GM21619 (cell line): ENCODE data around the gene PPFIA2.

ENCODE experiments used
- ATAC-seq: cut with Tn5 transposase; IDR thresholded peaks from one replicate; pipeline ENCODE4 v1.9.1; 2021; ENCODE audit not compliant: unreplicated experiment

The PPFIA2 gene

DNA sequence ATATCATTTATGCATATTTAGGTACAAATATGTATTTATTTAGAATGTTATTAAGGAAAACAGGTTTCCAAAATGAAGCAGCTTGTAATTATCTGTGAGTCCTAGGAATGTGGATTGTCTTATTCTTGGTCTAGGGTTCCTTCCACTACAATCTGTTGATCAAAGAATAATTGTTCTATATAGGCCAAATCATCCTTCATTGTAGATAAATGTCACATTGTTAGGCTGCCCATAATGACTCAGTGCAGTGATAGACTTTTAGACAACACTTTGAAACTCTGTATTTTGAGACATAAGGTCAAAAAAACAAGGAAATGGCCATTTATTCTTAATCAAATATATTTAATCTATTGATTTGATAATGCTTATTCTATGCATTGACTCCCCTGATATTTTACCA lies 398.2 kb downstream of the PPFIA2 start:
- ATAC-seq: no peak

- ATAC-seq: no peak
Observed at GRCh38 chr12:81359736-81360135, 399.4 kb downstream of the PPFIA2 start.

GRCh38 chr12:81354327-81354932 lies 404.7 kb downstream of the PPFIA2 start:
- ATAC-seq: no peak

DNA sequence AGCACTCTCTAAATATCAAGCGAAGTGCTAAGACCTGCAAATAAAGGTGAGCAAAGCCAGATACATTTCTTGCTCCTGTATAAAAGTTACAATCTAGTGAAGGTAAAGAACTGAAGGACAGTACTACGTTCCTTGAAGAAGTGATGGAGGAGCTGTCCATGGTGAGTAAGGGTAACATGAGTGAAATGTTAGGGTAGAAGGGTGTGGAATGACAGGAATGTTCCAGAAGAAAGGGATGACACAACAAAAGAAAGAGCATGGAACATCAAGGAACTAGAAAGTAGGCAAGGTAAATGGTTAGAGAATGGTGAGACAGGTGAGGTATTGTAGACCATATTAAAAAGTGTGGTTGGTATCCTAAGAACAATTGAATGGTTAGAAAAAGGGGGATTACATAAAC lies 408.8 kb downstream of the PPFIA2 start:
- ATAC-seq: no peak

DNA sequence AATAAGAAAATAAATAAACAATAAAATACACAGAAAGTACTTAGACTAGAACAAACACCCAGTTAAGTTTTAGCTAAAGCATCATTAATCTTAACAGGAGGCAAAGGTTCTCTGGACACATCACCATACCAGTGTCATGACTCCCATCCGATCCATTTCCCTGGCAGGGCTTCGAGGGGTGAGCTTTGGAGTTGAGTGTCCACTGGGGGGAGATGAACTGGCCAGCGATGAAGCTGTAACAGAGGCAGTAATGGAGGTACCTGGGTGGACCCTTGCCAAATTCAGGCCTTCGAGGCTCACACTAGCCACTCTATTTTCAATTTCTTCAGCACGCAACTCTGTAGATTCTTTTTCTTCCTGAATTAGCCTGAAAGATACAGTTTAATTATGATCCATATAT lies 411.7 kb downstream of the PPFIA2 start:
- ATAC-seq: no peak

- no peak for ATAC-seq
Observed at GRCh38 chr12:81340910-81341309, 418.2 kb downstream of the PPFIA2 start.

DNA sequence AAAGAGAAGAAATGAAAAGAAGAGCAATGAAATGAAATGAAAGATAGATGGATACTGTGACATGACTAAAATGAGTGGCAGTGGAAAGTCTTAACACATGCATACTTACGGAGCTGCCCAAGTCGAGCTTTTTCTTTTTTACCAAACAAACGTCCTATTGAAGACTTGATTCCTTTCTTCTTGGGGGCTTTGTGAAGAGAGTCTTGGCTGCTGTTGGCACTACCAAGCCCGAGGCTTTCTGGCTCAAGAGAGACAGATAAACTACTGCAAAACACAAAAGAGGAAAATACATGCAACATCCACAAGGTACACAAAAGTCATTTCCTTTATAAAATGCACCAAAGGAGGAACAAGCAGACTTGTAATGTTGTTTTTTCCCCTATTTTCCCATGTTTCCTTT lies 420.1 kb downstream of the PPFIA2 start:
- ATAC-seq: no peak

- no peak for ATAC-seq
Observed at GRCh38 chr12:81337886-81338285, 421.3 kb downstream of the PPFIA2 start.

GRCh38 chr12:81333812-81334211 lies 425.3 kb downstream of the PPFIA2 start:
- no peak for ATAC-seq

GRCh38 chr12:81332054-81332453 lies 427.1 kb downstream of the PPFIA2 start:
- ATAC-seq: no peak

DNA sequence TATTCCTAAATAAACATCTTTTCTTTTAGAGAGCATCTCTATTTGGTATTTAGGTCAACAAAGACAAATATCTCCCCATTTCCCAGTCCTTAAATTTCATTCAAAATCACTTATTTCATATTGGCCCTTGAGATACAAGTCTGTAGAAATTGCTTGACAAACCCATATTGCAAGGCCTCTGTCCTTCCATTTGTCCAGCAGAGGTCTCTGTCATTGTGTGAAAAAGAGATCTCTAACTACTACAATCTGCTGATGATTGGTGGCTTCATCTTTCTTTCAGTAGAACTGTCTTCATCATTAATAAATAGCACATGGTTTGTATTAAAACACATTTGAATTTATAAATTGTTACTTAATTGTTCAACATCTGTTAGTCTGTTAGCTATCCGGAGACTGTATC lies 428.7 kb downstream of the PPFIA2 start:
- no peak for ATAC-seq

DNA sequence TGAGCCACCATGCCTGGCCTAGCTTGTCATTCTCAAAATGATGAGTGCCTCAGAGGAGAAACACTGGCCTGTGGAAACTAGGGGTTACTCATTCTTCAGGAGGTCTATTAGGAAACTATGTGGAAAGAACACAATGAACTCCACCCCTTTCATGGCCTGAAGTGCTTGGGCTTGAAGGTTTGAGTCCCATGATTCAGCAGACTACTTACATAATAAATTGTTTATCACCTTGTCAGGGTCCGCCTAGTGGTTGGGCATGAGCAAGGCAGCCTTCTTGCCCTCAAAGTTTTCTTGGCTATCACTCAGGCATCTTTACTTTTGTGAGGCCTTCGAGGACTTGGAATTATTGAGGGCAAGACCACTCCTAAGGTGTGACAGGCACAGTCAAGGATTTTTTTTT lies 430.1 kb downstream of the PPFIA2 start:
- peak; percentile 84 for ATAC-seq

GRCh38 chr12:81327425-81327824 lies 431.7 kb downstream of the PPFIA2 start:
- no peak for ATAC-seq

DNA sequence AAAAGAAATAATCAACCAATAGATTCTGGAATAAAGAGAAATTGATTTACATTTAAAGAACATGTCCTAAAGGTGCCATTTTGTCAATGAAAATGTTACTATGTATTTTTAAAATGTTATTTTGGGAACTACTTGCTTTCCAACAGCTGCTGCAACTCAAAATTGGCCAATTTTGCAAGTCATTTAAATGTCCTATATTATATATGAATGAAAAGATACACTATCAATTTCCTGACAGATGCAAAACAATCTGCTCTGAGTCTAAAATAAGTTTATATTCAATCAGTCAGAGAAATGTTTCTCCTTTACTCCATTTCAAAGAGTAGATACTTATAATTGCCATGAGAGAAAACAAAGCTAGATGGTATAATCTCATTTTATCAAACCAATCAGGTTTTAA lies 434.1 kb downstream of the PPFIA2 start:
- ATAC-seq: no peak

DNA sequence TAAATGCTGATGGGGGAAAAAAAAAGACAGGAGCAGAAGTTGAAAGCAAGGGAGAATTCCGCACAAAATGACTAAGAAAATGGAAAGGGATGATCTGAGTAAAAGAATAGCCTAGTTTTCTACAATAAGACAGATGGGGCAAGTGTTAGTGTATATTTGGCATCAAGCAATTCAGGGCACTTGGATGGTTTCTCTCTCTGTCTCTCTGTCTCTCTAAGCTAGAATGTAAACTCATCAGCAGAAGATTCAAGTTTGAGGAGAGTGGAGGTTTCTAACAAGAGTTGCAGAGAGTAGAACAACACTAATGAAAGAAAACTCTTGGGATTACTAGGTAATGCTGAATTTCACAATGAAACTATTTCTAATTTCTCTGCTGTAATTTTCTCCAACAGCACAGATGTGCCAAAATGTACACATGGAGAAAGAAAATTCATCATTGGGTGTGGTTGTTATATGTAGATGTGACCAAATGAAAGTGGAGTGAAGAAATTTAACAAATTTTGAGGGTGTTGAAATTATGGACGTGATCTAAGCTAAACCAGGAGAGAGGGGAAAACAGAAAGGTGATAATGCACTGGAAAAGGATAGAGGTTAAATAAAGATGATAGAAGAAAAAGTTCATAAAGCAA lies 444.1 kb downstream of the PPFIA2 start:
- no peak for ATAC-seq

DNA sequence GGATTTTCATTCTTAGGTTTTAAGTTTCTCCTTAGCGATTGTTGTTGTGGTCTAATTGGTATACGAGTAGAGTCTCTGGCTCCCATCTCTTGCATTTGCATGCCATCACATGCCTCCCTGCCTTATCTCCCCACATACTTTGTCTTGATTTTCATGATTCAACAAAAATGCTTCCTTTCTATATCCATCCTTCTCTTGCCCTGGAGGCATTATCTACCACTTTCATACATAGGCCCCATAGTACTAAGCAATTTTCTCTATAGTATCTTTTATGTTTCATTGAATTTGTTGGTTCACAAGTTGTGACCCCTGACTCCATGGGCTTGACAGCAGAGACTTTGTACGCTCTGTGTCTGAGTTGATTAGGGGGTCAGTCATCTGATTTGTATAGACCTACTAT lies 455.2 kb downstream of the PPFIA2 start:
- ATAC-seq: no peak

DNA sequence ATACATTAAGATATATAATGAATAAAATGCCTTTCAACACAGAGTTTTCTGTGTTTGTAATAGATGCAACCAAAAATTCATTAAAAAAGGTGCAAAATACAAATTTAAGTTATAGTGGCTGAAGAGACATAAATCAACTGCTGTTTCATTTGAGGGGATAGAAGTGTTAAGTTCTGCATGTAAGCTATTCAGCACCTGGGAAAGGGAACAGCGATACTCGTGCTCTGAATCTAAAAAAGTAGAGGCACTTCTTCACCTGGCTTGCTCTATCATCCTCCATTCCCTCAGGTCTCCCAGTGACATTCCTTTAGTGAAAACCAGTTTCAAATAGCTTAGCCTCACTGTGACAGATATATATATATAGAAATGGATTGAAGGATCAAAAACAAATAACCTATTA lies 458.7 kb downstream of the PPFIA2 start:
- no peak for ATAC-seq

- no peak for ATAC-seq
Observed at GRCh38 chr12:81297601-81298000, 461.5 kb downstream of the PPFIA2 start.

- no peak for ATAC-seq
Observed at GRCh38 chr12:81296556-81297305, 462.4 kb downstream of the PPFIA2 start.

DNA sequence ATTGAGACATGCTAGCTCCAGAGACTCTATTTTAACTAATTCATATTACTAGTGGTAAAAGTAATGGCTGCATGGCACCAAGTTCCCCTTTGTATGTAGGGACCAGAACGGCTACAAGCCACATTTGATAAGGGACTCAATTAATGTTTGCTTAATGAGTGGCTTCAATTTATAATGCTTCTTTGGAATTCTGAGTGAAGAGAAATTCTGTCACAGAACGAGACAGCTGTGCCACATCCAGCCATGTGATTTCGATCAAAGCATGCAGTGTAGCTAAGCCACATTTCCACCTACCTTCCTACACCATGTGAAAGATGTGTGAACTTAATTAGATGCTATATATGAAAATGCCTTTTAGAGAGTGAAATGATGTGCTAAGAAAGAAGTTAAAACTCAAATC lies 463.9 kb downstream of the PPFIA2 start:
- ATAC-seq: no peak

- peak; percentile 53 for ATAC-seq
Observed at GRCh38 chr12:81294325-81295190, 464.6 kb downstream of the PPFIA2 start.
